Activated CD8-positive, alpha-beta memory T cell treated with anti-CD3 and anti-CD28 coated beads, Interleukin-2, amount 50 U/mL, for 1 hour (primary cell): Measurements from ENCODE around the gene KDM8.
"Not testable (repeated sequence)": the region's sequence is repeated elsewhere in the genome, so short reads cannot be mapped to it uniquely, and the experiment has no call there.

Experiments used
- DNase-seq: peaks from one replicate; pipeline ENCODE4 v3.0.0-alpha.2; 2020; ENCODE audit errors: extremely low read depth

The KDM8 gene

GRCh38 chr16:27191352-27191924 is 11.9 kb upstream of the KDM8 start:
- DNase-seq: no peak

- DNase-seq: no peak
Measured at GRCh38 chr16:27193300-27193990, 9.9 kb upstream of the KDM8 start.

GRCh38 chr16:27195076-27195741 is 8.1 kb upstream of the KDM8 start:
- DNase-seq: no peak

- DNase-seq: peak; percentile 45
Measured at GRCh38 chr16:27195941-27196595, 7.3 kb upstream of the KDM8 start.

- no peak for DNase-seq
Measured at GRCh38 chr16:27197004-27197403, 6.3 kb upstream of the KDM8 start.

GRCh38 chr16:27198451-27199234 is 4.7 kb upstream of the KDM8 start:
- DNase-seq: no peak

- DNase-seq: no peak
Measured at GRCh38 chr16:27199235-27199586, 4.1 kb upstream of the KDM8 start.

GRCh38 chr16:27199736-27200135 is 3.6 kb upstream of the KDM8 start:
- no peak for DNase-seq

GRCh38 chr16:27200914-27201313 is 2.4 kb upstream of the KDM8 start:
- DNase-seq: not testable (repeated sequence)

GRCh38 chr16:27202923-27203506 is 311 bp upstream of the KDM8 start:
- DNase-seq: peak; percentile 74

- DNase-seq: no peak
Measured at GRCh38 chr16:27204312-27204915, 1.1 kb downstream of the KDM8 start.

- DNase-seq: no peak
Measured at GRCh38 chr16:27205423-27206065, 2.2 kb downstream of the KDM8 start.

GRCh38 chr16:27207121-27207520 is 3.8 kb downstream of the KDM8 start:
- not testable (repeated sequence) for DNase-seq

- no peak for DNase-seq
Measured at GRCh38 chr16:27208081-27208680, 4.9 kb downstream of the KDM8 start.

GRCh38 chr16:27208796-27209195 is 5.5 kb downstream of the KDM8 start:
- no peak for DNase-seq

- no peak for DNase-seq
Measured at GRCh38 chr16:27209591-27209990, 6.3 kb downstream of the KDM8 start.

- DNase-seq: no peak
Measured at GRCh38 chr16:27210174-27210573, 6.8 kb downstream of the KDM8 start.

- DNase-seq: no peak
Measured at GRCh38 chr16:27211026-27211425, 7.7 kb downstream of the KDM8 start.

- DNase-seq: no peak
Measured at GRCh38 chr16:27214084-27214961, 11.0 kb downstream of the KDM8 start.
